ENCODE measurements around the gene ANO5. TPM values are rescaled to one million over a fixed set of nuclear protein-coding genes. Genes with fewer than 3 reads are reported as not detected.

ANO5 gene, protein sequence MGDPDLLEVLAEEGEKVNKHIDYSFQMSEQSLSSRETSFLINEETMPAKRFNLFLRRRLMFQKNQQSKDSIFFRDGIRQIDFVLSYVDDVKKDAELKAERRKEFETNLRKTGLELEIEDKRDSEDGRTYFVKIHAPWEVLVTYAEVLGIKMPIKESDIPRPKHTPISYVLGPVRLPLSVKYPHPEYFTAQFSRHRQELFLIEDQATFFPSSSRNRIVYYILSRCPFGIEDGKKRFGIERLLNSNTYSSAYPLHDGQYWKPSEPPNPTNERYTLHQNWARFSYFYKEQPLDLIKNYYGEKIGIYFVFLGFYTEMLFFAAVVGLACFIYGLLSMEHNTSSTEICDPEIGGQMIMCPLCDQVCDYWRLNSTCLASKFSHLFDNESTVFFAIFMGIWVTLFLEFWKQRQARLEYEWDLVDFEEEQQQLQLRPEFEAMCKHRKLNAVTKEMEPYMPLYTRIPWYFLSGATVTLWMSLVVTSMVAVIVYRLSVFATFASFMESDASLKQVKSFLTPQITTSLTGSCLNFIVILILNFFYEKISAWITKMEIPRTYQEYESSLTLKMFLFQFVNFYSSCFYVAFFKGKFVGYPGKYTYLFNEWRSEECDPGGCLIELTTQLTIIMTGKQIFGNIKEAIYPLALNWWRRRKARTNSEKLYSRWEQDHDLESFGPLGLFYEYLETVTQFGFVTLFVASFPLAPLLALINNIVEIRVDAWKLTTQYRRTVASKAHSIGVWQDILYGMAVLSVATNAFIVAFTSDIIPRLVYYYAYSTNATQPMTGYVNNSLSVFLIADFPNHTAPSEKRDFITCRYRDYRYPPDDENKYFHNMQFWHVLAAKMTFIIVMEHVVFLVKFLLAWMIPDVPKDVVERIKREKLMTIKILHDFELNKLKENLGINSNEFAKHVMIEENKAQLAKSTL
- total RNA-seq = 10 to 100 TPM in 1 of 4 donors, 1 to 10 TPM in 3; 3.5 to 14.5 (median 4.8) TPM

- H3K27me3 ChIP-seq = no peaks in the 10 kb centered on the region
- H3K4me1 ChIP-seq = no peaks in the 10 kb centered on the region
- H3K36me3 ChIP-seq = no peaks in the 10 kb centered on the region
- peak in 1 of 2 donors; percentile 15 for TF ChIP-seq POLR2A (IDR thresholded peaks at IDR 0.05)
- TF ChIP-seq, protein P1, sequence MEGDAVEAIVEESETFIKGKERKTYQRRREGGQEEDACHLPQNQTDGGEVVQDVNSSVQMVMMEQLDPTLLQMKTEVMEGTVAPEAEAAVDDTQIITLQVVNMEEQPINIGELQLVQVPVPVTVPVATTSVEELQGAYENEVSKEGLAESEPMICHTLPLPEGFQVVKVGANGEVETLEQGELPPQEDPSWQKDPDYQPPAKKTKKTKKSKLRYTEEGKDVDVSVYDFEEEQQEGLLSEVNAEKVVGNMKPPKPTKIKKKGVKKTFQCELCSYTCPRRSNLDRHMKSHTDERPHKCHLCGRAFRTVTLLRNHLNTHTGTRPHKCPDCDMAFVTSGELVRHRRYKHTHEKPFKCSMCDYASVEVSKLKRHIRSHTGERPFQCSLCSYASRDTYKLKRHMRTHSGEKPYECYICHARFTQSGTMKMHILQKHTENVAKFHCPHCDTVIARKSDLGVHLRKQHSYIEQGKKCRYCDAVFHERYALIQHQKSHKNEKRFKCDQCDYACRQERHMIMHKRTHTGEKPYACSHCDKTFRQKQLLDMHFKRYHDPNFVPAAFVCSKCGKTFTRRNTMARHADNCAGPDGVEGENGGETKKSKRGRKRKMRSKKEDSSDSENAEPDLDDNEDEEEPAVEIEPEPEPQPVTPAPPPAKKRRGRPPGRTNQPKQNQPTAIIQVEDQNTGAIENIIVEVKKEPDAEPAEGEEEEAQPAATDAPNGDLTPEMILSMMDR (IDR thresholded peaks at IDR 0.05) = no peak
- H3K9me3 ChIP-seq = no peaks in the 10 kb centered on the region
- intact Hi-C loops (cut with DNase I; ENCODE audit: low total_unique reads) = no loop called here
- peak within 1 kb of the TSS; percentile 45 to 46 for H3K4me3 ChIP-seq
- peak; percentile 25 to 34 for DNase-seq
- no peak within 1 kb of the TSS for H3K27ac ChIP-seq
Measured at GRCh38 chr11:22192642-22193347, at the start of gene ANO5. TSS of gene ANO5 (plus strand) at chr11:22193085. CDS start at chr11:22193493, 408 bp downstream.

GRCh38 chr11:22151649-22152197 lies 41.2 kb upstream of the ANO5 start:
- H3K4me3 ChIP-seq = no peak overlapping the region
- no peaks in the 10 kb centered on the region for H3K36me3 ChIP-seq
- H3K9me3 ChIP-seq = no peaks in the 10 kb centered on the region
- DNase-seq = no peak
- TF ChIP-seq, protein P1 (IDR thresholded peaks at IDR 0.05) = no peak
- TF ChIP-seq POLR2A (IDR thresholded peaks at IDR 0.05) = no peak
- intact Hi-C loops (cut with DNase I; ENCODE audit: low total_unique reads) = no loop called here
- no peak overlapping the region for H3K27ac ChIP-seq
- H3K27me3 ChIP-seq = no peaks in the 10 kb centered on the region
- no peaks in the 10 kb centered on the region for H3K4me1 ChIP-seq

- TF ChIP-seq, protein P1 (IDR thresholded peaks at IDR 0.05) = no peak
- TF ChIP-seq POLR2A (IDR thresholded peaks at IDR 0.05) = no peak
- DNase-seq = no peak
- no peak overlapping the region for H3K4me3 ChIP-seq
- no peaks in the 10 kb centered on the region for H3K4me1 ChIP-seq
- intact Hi-C loops (cut with DNase I; ENCODE audit: low total_unique reads) = no loop called here
- H3K36me3 ChIP-seq = no peaks in the 10 kb centered on the region
- H3K27ac ChIP-seq = no peak overlapping the region
- H3K9me3 ChIP-seq = no peaks in the 10 kb centered on the region
- no peaks in the 10 kb centered on the region for H3K27me3 ChIP-seq
Measured at GRCh38 chr11:22157531-22157930, 35.4 kb upstream of the ANO5 start.

GRCh38 chr11:22161489-22161888 lies 31.4 kb upstream of the ANO5 start:
- Histone ChIP-seq H3K9me3 (no peaks in the 10 kb centered on the region), H3K27me3 (no peaks in the 10 kb centered on the region), H3K36me3 (no peaks in the 10 kb centered on the region), H3K27ac (no peak overlapping the region), H3K4me1 (no peaks in the 10 kb centered on the region), H3K4me3 (no peak overlapping the region)
- no peak for DNase-seq
- intact Hi-C loops (cut with DNase I; ENCODE audit: low total_unique reads) = no loop called here
- TF ChIP-seq, protein P1 (IDR thresholded peaks at IDR 0.05) = no peak
- no peak for TF ChIP-seq POLR2A (IDR thresholded peaks at IDR 0.05)
